Measurements from ENCODE around the gene RIOK1. TPM values are rescaled to one million over a fixed set of nuclear protein-coding genes. Genes with fewer than 3 reads are reported as not detected.

RIOK1 gene
- total and polyA plus RNA-seq, 9 of the 15 experiments (the other 6 are each of a cell fraction or from before 2014, with no cell fraction given), result 24.9 to 101 (median 52.2) TPM

DNA sequence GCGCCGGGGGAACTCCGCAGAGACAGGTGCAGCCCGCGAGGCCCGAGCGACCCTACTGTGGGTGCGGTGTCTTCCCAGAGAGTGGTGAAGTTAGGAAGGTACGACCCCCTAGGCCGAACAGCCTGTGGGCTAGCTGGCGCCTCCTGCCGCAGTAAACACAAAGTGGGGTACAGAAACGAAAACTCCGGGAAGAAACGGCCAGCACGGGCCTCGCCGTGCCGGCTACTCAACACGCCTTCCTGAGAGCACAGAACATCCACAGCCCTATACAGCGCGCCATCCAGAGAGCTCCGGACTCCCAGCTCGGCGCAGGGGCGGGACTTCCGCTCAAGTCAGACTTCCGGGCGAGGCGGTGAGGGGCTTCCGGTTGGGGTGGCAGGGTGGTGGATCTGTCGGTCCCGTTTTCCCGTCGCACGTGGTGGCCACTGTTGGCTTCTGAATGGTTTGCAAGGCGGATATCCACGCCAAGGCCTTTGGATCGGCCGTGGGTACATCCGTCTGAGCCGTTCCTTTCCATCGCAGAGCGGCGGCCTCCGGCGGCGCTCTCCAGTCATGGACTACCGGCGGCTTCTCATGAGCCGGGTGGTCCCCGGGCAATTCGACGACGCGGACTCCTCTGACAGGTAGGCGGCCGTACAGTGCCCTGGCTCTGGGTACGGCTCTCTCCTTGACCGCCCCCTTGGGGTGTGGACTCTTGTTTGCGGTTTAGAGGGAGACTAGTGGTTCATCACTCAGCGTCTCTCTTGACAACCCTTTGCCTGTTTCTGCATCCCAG, at the start of gene RIOK1, which contains the start of gene CAGE1 (continued):
- TF ChIP-seq REST (IDR thresholded peaks at IDR 0.05; ENCODE audit: borderline replicate concordance), result peak; percentile 26
- no peak for TF ChIP-seq REST (CRISPR knock-in tag; IDR thresholded peaks at IDR 0.05; ENCODE audit: low read depth)
- peak; percentile 98 for TF ChIP-seq POLR2A (conservative IDR thresholded peaks at IDR 0.05)
- no peak for TF ChIP-seq ZNF3 (CRISPR knock-in tag; IDR thresholded peaks at IDR 0.05)
- peak; percentile 11 for TF ChIP-seq CHD1 (IDR thresholded peaks at IDR 0.05; ENCODE audit: low read length)
- TF ChIP-seq CBX8 (IDR thresholded peaks at IDR 0.05; ENCODE audit: borderline replicate concordance, extremely low read depth, low read depth, low read length, poor library complexity, severe bottlenecking), result no peak
- no peak for TF ChIP-seq ZNF23 (CRISPR knock-in tag; IDR thresholded peaks at IDR 0.05)
- no peak for TF ChIP-seq ZNF274 (IDR thresholded peaks at IDR 0.05; ENCODE audit: borderline replicate concordance, low read depth, low read length)
- TF ChIP-seq MITF (IDR thresholded peaks at IDR 0.05), result no peak
- no peak for TF ChIP-seq ZNF780A (CRISPR knock-in tag; IDR thresholded peaks at IDR 0.05)
- no peak for TF ChIP-seq HMG20A (CRISPR knock-in tag; conservative IDR thresholded peaks at IDR 0.05)
- TF ChIP-seq HNRNPH1 (optimal IDR thresholded peaks at IDR 0.05; ENCODE audit: low read depth, low read length), result no peak
- peak; percentile 50 for TF ChIP-seq GTF2B (IDR thresholded peaks at IDR 0.05; ENCODE audit: extremely low read depth, insufficient read length)
- TF ChIP-seq ZNF324 (CRISPR knock-in tag; IDR thresholded peaks at IDR 0.05), result no peak
- peak; percentile 89 for TF ChIP-seq ELF1 (tag; IDR thresholded peaks at IDR 0.05)
- peak; percentile 61; the same call in 1 of the 2 replicates for TF ChIP-seq KLF13 (tag; IDR thresholded peaks at IDR 0.05; ENCODE audit: borderline replicate concordance, low read depth)
- no peak for TF ChIP-seq NFXL1 (CRISPR knock-in tag; IDR thresholded peaks at IDR 0.05)
- TF ChIP-seq CCNT2 (IDR thresholded peaks at IDR 0.05; ENCODE audit: borderline replicate concordance, extremely low read depth, insufficient read length, low read depth, low read length), result peak; percentile 15
- no peak for TF ChIP-seq ZNF436 (CRISPR knock-in tag; IDR thresholded peaks at IDR 0.05)

Data from K562 (cell line).